Measurements from ENCODE around the gene RARA.
"Not testable (repeated sequence)": the region's sequence is repeated elsewhere in the genome, so short reads cannot be mapped to it uniquely, and the experiment has no call there.

The RARA gene

DNA sequence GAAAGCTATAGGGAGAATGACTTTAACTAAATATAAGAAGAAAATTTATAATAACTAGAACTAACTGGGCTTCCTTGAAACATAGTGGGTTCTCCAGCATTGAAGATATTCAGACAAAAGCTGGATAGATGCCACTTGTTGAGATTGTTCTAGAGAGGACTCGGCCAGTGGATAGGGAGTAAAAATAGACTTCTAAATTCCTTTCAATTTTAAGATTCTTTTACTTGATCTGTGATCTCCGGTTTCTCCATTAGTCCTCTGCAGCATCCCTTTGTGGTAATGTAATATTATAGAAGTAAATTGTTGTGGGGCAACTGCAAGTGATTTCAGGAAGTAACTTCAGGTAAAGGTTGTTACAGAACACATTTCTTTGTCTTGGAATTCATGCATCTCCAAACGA lies 10.3 kb upstream of the RARA start:
- DNase-seq (ENCODE audit: low read depth) = no peak

DNA sequence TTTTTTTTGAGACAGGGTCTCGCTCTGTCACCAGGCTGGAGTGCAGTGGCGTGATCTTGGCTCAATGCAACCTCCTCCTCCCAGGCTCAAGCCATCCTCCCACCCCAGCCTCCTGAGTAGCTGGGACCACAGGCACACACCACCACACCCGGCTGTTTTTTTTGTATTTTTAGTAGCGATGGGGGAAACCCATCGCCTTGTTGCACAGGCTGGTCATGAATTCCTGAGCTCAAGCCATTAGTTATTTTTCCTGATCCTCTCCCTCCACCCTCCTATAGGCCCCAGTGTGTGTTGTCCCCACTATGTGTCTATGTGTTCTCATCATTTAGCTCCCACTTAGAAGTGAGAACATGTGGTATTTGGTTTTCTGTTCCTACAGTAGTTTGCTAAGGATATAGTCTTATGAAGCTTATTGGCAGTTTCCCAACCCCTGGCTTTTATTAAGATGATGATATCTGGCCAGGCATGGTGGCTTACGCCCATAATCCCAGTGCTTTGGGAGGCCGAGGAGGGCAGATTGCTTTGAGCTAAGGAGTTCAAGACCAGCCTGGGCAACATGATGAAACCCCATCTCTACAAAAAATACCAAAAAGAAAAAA lies 9.7 kb upstream of the RARA start:
- DNase-seq (ENCODE audit: low read depth) = not testable (repeated sequence)

DNA sequence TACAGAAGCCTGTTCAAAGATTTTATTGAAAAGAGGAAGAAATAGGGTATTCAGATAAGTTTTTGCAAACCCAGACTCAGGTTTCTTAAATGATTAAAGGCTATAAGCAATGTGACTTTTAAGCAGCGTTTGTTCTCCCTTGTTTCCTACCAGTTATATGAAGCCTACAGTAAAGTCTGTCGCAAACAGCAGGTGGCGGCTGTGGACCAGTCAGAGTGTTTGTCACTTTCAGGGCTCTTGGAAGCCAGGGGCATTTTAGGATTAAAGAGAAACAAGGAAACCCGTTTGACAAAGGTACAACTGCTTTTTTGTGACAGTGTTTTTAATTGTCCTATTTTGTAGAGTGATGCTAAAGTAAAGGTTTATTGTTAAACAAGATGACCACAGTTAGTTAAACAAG lies 7.7 kb upstream of the RARA start:
- DNase-seq (ENCODE audit: low read depth) = no peak

DNA sequence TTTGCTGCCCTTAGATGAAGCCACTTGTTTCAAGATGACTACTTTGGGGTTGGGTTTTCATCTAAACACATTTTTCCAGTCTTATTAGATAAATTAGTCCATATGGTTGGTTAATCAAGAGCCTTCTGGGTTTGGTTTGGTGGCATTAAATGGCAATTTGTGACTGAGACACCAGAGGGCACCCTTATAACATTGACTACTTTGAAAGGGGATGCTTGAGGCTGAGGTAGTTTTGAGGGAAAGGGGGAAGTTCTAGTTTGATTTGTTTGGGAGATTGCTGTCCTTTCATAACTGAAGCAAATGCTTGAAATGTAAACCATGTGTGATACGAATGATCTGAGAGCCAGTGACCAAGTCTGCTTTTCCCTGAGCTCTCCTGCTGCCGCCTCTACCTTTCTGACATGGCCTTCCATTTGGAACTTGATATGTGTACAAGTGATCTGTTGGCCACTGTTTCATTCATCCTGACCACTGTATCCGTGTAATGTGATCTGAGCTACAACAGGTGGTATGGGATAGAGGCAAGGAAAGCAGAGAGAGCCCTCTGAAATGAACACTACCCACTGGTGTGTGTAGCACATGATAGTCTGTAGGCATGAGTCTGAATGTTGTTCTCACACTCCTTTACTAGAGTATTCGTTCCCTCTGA lies 5.8 kb upstream of the RARA start:
- DNase-seq (ENCODE audit: low read depth) = no peak

DNA sequence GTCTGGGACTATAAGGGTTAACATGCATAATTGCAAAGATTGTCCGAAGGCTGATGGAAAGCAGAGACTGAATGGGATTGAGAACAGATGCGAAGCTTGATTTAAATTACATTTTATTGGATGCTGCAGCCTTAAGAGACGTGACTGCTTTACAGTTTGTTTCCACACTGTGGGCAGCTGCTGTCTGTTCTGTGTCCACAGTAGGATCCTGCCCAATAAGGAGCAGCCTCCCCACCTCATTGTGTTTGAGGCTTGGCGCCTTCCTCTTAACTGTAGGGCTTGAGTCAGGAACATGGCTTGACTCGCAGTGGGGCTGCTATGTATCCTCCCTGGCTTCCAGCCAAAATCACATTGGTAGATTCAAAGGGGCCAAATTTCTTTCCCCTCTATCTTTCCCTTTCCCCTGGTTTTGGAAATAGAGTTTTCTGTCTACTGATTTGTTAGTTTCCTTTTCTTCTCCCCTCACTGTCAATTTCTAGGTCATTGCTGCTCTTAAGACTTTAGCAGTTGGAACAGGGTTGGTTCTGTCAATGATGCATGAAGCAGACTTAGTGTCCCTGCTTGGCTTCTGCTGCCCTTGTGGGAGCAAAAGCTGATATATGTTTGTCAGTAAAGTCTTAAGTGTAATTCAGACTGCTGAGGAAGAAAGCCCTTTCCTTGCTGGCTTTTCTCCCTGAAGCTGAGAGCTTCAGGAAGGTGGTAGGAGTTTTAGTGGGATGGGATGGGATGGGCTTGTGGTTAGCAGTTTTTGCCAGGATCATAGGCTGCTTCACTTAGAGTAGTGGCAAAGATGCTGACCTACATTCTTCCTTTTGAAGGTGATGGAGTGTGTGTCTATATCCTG lies 5.0 kb upstream of the RARA start:
- DNase-seq (ENCODE audit: low read depth) = no peak

DNA sequence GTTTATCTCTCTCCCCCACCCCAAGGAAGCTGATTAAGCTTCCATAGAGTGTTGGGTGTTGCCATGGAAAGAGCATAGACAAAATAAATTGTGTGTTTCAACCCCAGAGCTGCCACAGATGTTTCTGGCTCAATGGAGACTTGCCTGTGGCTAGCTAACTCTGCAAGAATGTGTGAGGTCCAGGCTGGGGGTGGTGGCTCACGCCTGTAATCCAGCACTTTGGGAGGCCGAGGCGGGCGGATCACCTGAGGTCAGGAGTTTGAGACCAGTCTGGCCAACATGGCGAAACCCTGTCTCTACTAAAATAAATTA lies 4.5 kb upstream of the RARA start:
- DNase-seq (ENCODE audit: low read depth) = not testable (repeated sequence)

DNA sequence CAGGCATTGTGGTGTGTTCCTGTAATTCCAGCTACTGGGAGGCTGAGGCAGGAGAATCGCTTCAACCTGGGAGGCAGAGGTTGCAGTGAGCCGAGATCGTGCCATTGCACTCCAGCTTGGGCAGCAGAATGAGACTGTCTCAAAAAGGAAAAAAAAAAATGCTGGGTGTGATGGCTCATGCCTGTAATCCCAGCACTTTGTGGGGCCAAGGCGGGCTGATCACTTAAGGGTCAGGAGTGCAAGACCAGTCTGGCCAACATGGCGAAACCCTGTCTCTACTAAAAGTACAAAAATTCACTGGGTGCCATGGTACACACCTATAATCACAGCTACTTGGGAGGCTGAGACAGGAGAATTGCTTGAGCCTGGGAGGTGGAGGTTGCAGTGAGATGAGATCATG lies 4.1 kb upstream of the RARA start:
- DNase-seq (ENCODE audit: low read depth) = not testable (repeated sequence)

DNA sequence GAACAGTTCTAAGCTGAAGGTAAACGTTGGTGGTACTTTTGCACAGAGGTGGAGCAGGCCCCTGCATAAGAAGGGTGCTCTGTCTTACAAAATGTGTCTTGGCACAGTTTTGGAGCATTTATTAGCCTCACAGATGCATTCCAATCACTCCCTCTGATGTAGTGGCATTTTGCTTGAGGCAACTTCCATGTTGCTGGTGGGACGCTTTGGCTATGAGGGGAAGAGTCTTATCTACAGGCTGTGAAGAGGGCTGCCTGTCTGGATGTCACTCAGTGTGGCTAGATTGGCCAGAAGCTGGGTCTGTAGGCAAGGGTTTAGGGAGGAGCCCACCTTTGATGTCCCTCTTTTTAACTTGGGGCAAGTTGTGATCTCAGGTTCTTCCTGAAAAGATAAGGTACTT lies 2.6 kb upstream of the RARA start:
- no peak for DNase-seq (ENCODE audit: low read depth)

DNA sequence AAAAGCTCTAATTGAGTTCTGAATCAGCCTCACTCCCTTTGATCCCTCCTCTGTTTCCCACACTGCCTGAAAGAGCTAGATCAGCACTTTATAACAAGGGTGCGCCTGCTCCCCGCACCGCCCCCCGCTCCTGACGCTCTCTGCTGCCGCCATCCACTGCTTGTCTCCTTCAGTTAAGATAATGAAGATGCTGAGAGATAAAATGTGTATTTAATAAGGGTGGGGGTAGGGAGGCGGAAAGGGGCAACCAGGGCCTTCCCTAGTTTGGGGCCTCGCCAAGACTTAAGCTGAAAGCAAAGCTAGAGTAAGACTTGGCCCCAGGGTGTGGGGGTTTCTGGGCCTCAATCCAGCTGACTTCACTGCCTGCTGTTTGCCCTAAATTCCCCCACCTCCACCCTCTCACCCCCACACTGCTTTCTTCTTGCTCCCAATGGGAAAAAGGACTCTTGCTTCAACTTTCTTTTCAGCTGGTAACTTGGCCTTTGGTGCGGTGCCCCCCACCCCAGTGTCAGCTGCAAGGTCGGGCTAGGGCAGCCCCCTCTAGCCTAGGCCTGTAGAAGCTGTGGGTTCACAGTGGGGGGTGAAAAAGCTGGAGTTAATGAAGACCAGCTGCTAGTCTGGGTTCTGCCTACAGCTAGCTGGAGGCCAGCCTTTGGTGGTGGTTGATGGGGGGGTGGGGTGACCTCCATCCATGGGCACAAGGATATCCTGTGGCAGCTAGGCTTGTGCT lies 1.8 kb upstream of the RARA start:
- no peak for DNase-seq (ENCODE audit: low read depth)

DNA sequence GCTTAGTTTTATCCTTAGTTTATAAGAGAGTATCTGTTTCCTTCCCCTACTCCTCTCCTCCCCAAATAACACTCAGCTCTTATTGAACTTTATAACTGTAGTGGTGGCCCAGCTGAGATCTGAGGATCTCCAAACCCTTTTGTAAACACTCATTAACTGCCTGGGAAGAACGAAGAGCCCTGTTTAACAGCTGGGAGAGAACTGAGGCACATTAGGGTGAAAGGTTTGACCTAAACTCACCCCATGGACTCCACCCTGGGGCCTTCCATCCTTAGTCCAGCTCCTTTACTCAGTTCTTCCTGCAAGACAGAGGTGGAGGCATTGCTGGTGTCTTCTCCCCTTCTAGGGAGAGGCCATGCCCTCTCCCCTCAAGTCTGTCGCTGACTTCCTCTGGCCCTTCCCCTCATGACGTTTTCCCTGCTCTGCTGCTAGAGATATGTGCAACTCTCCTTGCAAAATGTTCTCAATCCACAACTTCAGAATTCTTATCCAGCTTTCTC lies 1.2 kb upstream of the RARA start:
- no peak for DNase-seq (ENCODE audit: low read depth)

DNA sequence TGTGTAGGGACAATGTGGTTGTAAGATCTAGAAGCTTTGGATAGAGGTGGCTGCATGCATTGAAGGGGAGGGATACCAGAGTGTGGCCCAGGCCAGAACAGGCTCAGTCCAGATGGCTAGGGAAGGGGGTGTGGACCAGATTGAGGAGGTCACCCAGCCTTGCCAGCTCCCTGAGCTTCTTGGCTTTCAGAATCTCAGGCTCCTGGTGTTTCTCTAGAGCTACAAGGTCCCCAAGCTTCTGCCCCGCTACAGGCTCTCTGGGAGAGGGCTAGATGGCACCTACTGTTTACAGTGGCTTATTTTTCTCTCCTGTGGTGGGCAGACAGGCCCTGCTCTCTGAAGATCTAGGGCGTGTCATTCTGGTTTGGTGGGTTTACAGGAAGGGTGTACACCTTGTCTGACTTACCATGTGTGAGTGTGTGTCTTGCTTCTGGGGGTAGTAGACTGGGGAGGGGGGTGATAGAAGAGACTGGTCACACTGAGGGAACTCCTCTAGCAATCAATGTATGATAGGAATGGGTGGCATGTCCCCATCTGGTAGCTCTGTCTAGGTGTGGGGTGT lies 1.1 kb downstream of the RARA start:
- DNase-seq (ENCODE audit: low read depth) = no peak

DNA sequence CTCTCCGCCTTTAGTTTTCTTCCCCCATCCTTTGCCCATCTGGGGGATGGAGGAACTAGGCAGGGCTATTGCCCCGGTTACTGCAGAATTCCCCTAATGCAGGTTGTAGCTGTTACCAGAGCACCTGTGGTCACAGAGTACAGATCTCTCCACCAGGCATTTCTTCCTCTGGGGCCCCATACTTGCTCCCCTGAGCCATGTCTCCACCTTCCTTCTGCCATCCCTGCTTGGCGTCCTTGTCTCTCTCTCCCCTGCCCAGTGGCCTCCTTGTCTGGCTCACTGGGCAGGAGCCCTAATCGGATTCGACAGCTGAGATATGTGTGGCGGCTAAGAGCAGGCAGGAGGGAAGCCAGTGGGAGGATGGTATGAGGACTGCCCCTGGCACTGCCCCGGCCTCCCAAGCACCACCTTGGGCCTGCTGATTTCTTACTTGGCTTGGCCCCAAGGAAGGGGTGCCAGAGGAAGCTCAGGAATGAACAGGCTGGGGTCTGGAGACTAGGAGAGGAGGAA lies 2.0 kb downstream of the RARA start:
- DNase-seq (ENCODE audit: low read depth) = no peak

DNA sequence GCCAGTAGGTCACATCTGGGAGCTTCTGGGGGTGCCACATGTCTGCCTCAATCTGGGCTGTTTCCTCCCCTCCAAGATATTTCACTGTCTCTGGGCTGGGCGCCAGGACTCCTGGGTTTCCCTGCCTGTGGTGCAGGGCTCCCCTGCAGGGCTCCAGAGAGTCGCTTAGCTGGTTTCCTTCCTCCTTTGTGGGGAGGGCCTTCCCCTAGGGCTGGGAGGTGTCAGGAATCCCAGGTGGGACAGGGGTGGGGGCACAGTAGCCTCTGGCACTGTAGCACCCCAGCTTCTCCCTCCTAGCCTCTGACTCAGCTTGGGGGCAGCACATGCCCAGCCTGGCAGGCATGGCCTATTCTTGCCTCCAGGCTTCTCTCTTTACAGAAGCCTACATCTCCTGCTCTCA lies 2.6 kb downstream of the RARA start:
- no peak for DNase-seq (ENCODE audit: low read depth)

DNA sequence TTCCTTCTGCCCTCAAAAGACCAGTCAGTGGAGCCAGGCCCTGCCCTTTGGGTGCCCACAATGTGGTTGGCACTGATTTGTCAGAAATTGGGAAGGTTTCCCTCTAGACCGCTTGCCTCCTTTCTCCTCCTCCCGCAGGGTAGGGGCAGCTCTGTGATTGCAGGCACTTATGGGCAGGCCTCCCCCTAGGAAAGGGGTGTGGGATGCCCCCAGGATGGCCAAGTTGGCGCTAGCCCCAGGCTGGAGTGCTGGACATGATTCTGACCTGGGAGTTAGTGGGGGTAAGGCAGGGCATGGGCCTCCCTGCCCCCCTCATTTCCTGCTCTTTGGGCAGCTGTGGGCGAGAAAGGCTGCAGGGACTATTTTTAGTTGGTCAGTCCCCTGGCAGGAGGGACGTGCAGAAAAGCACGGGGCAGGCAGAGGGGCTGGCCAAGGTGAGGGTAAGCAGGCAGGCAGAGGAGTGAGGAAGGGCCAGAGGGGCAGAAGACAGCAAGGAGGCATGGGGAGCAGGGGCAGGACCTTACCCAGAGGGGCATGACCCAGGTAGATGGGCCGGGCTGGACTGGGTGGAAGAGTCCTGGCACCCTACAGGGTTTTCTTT lies 3.3 kb downstream of the RARA start:
- no peak for DNase-seq (ENCODE audit: low read depth)

DNA sequence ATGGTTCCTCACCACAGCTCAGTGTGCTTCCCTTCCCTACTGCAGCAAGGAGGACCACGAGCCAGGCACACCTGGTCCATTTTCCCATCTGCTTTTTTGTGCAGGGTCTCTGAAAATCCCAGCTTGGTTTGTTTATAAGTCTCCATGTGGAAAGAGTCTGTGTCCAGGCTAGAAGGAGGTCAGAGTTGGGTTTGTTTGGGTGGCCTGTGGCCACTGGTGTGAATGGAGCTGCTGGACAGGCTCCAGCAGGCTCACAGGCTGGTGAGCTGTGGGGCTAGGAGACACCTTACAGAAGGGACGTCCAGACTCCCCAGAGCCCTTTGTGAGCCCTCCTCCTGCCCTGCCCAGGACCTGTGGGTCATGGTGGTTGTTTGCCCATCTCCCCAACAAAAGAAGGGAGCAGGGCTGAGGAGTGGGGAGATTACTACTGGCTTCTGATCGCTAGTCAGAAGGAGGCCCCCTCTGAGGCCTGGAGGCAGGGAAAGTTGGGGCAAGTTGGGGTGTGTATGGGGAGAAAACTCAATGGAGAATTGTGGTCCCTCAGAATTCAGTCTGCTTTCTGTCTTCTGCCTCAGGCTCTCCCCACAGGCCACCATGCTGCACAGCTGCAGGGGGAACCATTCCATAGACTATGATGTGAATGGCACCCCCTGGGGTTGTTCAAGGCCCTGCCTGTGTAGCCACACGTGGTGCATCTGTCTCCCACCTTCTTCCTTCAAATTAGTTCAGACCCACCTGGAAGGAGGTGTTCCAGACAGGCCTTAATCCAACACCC lies 4.1 kb downstream of the RARA start:
- DNase-seq (ENCODE audit: low read depth) = no peak

DNA sequence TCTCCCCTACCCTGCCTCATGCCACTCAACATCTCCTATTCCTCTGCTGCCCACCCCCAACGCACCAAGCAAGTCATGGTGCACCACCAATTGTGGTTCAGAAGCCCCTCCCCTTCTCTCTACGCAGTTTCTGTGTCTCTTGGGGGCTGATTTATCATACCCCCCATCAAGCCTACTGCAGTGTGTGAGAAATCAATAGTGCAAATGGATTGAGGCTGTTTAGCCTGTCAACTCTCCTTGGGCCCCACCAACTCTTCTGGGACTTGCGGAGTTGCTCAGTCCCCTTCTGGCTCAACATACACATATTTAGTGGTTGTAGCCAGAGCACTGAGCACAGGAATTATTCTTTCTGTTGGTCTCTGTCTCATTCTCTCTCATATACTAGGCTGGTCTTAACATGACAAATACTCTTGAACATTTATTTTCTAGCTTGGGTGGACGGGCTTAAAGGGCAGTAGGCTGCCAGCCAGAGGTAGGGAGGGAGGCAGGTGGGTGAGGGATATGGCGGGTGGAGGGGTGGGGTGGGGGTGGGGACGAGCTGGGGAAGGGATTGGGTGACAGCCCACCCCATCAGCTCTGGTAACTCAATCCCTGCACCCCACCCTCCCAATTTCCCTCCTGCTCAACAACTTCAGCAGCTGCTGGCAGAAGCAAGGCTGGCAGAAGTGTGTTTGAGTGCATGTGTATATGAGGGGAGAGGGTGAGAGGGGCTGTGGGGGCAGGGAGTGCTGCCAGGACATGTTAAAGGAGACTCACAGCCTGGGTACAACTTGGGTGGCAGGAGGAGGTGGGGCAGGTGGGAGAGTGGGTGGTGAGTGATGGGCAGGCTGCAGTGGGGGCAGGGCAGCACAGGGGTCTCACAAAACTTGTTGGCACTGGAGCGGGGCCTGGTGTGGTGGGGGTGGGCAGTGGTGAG lies 4.9 kb downstream of the RARA start:
- no peak for DNase-seq (ENCODE audit: low read depth)

DNA sequence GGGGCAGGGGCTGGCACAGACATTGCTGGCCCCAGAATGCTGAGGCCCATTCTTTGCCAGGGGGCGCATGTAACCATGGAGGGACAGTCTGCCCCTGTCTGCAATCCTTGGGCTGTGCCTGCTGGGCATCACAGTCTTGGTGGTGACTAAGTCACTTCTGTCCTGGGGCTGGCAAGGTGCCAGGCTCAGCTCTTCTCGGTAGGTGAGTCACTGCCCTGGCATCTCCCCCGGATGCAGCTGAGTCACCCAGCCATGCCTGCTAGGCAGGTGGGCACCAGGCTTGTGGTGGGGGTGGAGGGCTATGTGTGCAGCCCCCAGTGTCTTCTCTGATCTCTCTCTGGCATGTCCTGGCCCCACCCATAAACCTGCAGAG lies 5.6 kb downstream of the RARA start:
- DNase-seq (ENCODE audit: low read depth) = peak; percentile 92

DNA sequence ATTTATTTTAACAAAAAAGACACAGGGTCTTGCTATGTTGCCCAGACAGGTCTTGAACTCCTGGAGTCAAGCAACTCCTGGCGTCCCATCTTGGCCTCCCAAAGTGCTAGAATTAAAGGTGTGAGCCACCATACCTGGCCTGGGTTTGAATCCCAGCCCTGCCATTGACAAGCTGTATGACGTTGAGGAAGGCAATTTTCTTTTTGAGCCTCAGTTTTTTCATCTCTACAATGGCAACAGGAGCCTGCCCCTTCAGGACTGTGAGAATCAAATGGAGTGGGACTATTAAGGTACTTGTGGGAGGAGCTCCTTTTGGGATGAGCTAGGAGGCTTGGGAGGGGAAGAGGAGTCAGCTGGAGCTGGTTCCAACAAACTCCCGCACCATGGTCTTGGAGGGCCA lies 6.2 kb downstream of the RARA start:
- no peak for DNase-seq (ENCODE audit: low read depth)

DNA sequence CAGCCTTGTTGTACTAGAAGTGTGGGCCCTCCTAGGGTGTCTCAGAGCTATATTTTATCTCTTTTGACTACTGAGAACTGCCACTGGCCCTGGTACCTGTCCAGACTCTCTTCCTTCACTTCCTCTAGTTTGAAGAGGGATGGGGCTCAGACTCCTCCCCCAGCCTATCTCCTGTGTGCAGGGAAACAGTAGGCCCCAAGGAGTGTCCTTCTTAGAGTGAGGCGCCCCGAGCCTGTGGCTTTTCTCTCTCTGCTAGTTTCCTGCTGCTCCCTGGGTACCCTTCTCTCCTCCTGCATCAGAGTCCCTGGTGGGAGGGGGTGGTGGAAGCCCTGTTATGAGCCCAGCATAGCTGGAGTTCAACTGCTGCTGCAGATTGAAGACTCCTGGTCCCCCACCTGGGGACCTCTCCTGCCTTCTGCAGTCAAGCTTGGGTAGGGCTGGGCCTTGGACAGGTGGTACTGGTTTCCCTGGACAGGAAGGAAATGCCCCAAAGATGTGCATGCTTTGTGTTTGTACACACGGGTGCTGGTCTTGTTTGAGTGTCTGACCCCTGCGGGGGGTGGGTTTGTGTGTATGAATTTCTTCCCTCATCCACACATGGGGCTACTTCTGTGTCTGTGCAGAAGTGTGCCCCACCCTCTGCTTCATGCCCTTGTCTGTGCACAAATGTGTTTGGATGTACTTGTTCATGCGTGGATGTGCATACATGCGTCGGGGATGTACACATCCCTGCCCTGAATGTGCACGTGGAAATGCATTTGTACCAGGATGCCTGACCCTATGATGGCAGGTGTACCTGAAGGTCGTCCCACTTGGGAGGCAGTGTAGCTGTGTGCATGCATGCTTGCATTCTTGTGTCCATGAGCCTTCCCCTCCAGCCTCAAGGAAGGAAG lies 6.9 kb downstream of the RARA start:
- no peak for DNase-seq (ENCODE audit: low read depth)
